ENCODE data around the gene BHLHA15.

DNA sequence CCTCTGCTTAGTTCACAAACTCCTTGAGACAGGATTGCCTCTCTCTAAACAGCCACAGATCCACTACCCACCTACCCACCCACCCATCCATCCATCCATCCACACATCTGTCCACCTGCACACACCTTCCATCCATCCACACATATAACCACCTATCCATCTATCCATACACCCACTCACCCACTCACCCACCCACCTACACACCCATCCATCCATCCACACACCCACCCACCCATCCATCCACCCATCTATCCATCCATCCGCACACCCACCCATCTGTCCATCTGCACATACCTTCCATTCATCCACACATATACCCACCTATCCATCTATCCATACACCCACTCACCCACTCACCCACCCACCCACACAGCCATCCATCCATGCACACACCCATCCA, 31.1 kb downstream of the BHLHA15 start:
- TF ChIP-seq POLR2A (IDR thresholded peaks at IDR 0.05): no peak
- TF ChIP-seq, protein P1, sequence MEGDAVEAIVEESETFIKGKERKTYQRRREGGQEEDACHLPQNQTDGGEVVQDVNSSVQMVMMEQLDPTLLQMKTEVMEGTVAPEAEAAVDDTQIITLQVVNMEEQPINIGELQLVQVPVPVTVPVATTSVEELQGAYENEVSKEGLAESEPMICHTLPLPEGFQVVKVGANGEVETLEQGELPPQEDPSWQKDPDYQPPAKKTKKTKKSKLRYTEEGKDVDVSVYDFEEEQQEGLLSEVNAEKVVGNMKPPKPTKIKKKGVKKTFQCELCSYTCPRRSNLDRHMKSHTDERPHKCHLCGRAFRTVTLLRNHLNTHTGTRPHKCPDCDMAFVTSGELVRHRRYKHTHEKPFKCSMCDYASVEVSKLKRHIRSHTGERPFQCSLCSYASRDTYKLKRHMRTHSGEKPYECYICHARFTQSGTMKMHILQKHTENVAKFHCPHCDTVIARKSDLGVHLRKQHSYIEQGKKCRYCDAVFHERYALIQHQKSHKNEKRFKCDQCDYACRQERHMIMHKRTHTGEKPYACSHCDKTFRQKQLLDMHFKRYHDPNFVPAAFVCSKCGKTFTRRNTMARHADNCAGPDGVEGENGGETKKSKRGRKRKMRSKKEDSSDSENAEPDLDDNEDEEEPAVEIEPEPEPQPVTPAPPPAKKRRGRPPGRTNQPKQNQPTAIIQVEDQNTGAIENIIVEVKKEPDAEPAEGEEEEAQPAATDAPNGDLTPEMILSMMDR (IDR thresholded peaks at IDR 0.05): no peak
- no peak for TF ChIP-seq EP300 (IDR thresholded peaks at IDR 0.05)
- no peak for TF ChIP-seq POLR2AphosphoS5 (IDR thresholded peaks at IDR 0.05)
